ENCODE data around the gene ACE.

- TF ChIP-seq CTCF (IDR thresholded peaks at IDR 0.05) = no peak
- no peak for TF ChIP-seq SIN3A (IDR thresholded peaks at IDR 0.05; ENCODE audit: borderline replicate concordance, insufficient read depth, low read depth, low read length)
These were observed 37.6 kb downstream of the ACE start for GRCh38 chr17:63514477-63514876.
